Activated naive CD8-positive, alpha-beta T cell treated with anti-CD3 and anti-CD28 coated beads for 36 hours (primary cell): ENCODE results near the gene WDR45B. TPM values are rescaled to one million over a fixed set of nuclear protein-coding genes. Genes with fewer than 3 reads are reported as not detected.
"Not testable (repeated sequence)": the region's sequence is repeated elsewhere in the genome, so short reads cannot be mapped to it uniquely, and the experiment has no call there.

ENCODE experiments used
- DNase-seq: peaks from one replicate; pipeline ENCODE4 v3.0.0; 2021
- H3K27ac Mint-ChIP-seq: one replicate; pipeline ENCODE4 v1.8.0; 2022; ENCODE audit warnings: mild to moderate bottlenecking, moderate library complexity, mixed read lengths
- H3K27me3 Mint-ChIP-seq: one replicate; pipeline ENCODE4 v1.8.0; 2022; ENCODE audit warnings: mild to moderate bottlenecking, mixed read lengths
- H3K36me3 Mint-ChIP-seq: one replicate; pipeline ENCODE4 v1.8.0; 2021; ENCODE audit warnings: mild to moderate bottlenecking, mixed read lengths
- H3K4me1 Mint-ChIP-seq: one replicate; pipeline ENCODE4 v1.8.0; 2021; ENCODE audit warnings: mixed read lengths
- H3K4me3 Mint-ChIP-seq: one replicate; pipeline ENCODE4 v1.8.0; 2022; ENCODE audit warnings: mild to moderate bottlenecking, moderate library complexity, mixed read lengths
- H3K9me3 Mint-ChIP-seq: one replicate; pipeline ENCODE4 v1.8.0; 2022; ENCODE audit warnings: mixed read lengths
- total RNA-seq, 2 experiments: library from RNA; stranded (reverse); gene quantifications; one replicate each; pipeline ENCODE4 v1.2.3, GENCODE V29; 2021

The WDR45B gene
- total RNA-seq, 2 experiments from 2014 or later = 60.3 to 61.1 TPM

DNA sequence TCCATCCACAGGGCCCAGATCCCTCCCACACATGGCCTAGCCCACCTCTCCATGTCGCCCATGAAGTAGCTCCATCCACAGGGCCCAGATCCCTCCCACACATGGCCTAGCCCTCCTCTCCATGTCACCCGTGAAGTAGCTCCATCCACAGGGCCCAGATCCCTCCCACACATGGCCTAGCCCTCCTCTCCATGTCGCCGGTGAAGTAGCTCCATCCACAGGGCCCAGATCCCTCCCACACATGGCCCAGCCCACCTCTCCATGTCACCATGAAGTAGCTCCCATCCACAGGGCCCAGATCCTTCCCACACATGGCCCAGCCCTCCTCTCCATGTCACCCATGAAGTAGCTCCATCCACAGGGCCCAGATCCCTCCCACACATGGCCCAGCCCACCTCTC, 68.3 kb downstream of the WDR45B start:
- H3K36me3 Mint-ChIP-seq = peaks cover 23% of the 10 kb centered on the region
- H3K27ac Mint-ChIP-seq, H3K27me3 Mint-ChIP-seq, H3K9me3 Mint-ChIP-seq, H3K4me1 Mint-ChIP-seq, DNase-seq, H3K4me3 Mint-ChIP-seq: not testable (repeated sequence)

DNA sequence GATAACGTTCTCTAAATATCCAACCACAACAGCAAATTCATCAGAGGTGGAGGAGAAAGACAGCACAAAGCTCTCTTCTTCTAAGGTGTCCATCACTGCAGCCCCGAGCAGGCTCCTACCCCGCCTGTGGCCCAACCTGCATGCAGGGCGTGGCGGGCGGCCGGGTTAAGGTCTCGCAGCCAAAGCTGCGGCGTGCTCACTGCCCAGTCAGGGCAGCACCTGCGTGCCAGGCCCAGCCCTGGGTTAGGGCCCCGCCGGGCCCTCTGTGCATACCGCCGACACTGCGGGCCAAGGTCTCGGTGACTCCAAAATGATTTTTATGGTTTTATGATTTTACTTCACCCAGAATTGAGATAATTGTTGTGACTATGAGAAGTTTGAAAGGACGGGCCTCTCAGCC, 70.9 kb downstream of the WDR45B start:
- Mint-ChIP-seq H3K4me3 (no peak overlapping the region), H3K27ac (no peak overlapping the region), H3K27me3 (no peaks in the 10 kb centered on the region), H3K4me1 (no peaks in the 10 kb centered on the region), H3K36me3 (peaks cover 12% of the 10 kb centered on the region), H3K9me3 (no peaks in the 10 kb centered on the region)
- DNase-seq = no peak

DNA sequence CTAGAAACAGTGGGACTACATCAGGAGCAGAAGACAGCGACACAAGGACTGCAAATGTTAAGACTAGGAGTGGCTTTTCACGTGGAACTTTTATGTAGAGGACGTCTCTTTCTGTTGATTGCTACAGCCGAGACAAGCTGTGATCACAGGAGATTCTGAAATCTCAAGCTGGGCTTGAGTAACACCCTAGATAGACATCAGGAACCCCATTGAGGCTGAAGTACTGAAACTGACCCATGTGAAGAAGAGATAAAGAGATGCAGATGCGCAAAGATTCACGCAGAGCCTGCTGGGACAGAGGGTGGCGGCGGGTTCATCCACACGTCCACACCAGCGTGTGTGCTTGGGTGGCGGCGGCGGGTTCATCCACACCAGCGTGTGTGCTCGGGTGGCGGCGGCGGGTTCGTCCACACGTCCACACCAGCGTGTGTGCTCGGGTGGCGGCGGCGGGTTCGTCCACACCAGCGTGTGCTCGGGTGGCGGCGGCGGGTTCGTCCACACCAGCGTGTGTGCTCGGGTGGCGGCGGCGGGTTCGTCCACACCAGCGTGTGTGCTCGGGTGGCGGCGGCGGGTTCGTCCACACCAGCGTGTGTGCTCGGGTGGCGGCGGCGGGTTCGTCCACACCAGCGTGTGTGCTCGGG, 72.5 kb downstream of the WDR45B start:
- not testable (repeated sequence) for H3K27me3 Mint-ChIP-seq, H3K27ac Mint-ChIP-seq, H3K4me3 Mint-ChIP-seq, H3K9me3 Mint-ChIP-seq, DNase-seq, H3K4me1 Mint-ChIP-seq
- peaks cover 14% of the 10 kb centered on the region for H3K36me3 Mint-ChIP-seq

DNA sequence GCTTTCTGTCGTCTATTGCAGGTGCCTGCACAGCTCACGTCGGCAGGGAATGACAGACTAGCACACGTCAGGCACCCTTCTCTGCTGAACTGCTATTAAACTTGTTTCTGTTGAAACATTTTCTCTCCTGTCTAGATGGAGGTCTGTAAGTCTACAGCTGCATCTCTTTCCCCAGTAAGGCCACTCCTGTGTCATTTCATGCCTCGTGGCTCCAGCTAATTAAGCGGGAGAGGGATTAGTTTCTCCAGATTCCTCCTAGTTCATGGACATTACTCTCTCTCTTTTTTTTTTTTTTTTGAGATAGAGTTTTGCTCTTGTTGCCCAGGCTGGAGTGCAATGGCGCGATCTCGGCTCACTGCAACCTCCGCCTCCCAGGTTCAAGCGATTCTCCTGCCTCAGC, 74.2 kb downstream of the WDR45B start:
- Mint-ChIP-seq H3K36me3 (peaks cover 14% of the 10 kb centered on the region), H3K27ac (no peak overlapping the region), H3K27me3 (no peaks in the 10 kb centered on the region), H3K9me3 (no peaks in the 10 kb centered on the region), H3K4me3 (no peak overlapping the region), H3K4me1 (no peaks in the 10 kb centered on the region)
- DNase-seq = no peak

DNA sequence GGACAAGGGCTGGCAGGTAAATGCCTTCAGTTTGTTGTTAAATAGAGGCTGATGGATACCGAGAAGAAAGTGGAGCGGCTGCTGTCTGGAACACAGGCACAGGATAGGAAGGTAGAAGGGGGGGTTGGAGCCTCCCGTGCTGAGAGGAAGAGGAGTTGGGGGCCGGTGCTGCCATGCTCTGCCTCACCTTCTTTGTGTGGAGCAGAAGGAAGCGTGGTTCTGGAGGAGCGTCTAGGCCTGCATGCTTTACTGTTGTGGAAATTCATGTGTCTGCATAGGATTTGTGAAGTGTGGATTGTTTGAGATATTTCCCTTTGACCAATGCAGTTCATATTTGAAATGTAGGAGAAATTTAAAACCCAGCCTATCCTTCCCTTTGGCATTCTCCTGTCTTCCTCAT, 76.4 kb downstream of the WDR45B start:
- Mint-ChIP-seq H3K4me1 (no peaks in the 10 kb centered on the region), H3K27me3 (no peaks in the 10 kb centered on the region), H3K4me3 (no peak overlapping the region), H3K9me3 (no peaks in the 10 kb centered on the region), H3K36me3 (peaks cover 9% of the 10 kb centered on the region), H3K27ac (no peak overlapping the region)
- DNase-seq = no peak

DNA sequence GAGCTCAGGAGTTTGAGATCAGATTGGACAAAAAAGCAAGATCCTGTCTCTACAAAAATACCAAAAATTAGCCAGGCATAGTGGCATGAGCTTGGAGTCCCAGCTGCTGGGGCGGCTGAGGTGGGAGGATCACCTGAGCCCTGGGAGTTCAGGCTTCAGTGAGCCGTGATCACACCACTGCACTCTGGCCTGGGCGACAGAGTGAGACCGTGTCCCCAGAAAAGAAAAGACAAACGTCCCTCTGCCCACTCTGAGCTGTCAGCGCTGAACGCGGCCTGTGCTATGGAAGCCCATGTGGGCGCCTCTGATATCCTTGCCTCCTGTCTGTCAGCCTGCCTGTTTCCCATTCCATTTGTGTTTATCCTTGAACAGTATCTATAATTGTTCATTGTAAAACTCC, 78.0 kb downstream of the WDR45B start:
- no peak for DNase-seq
- H3K27me3 Mint-ChIP-seq = no peaks in the 10 kb centered on the region
- peaks cover 7% of the 10 kb centered on the region for H3K36me3 Mint-ChIP-seq
- no peaks in the 10 kb centered on the region for H3K4me1 Mint-ChIP-seq
- no peaks in the 10 kb centered on the region for H3K9me3 Mint-ChIP-seq
- no peak overlapping the region for H3K4me3 Mint-ChIP-seq
- no peak overlapping the region for H3K27ac Mint-ChIP-seq

DNA sequence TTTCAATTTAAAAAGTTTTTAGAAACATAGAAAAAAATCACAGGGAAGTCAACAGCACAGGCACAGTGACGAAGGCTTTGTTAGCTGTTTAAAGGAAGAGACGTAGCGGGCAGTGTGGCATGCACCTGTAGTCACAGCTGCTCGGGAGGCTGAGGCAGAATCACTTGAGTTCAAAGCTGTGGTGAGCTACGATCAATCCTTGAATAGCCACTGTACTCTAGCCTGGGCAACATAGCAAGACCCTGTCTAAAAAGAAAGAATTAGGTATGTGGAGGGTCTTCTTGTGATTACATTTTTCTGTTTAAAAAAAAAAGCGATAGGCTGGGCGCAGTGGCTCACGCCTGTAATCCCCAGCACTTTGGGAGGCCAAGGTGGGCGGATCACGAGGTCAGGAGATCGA, 78.6 kb downstream of the WDR45B start:
- H3K9me3 Mint-ChIP-seq = no peaks in the 10 kb centered on the region
- no peak overlapping the region for H3K27ac Mint-ChIP-seq
- DNase-seq = no peak
- no peak overlapping the region for H3K4me3 Mint-ChIP-seq
- peaks cover 12% of the 10 kb centered on the region for H3K36me3 Mint-ChIP-seq
- no peaks in the 10 kb centered on the region for H3K4me1 Mint-ChIP-seq
- no peaks in the 10 kb centered on the region for H3K27me3 Mint-ChIP-seq

DNA sequence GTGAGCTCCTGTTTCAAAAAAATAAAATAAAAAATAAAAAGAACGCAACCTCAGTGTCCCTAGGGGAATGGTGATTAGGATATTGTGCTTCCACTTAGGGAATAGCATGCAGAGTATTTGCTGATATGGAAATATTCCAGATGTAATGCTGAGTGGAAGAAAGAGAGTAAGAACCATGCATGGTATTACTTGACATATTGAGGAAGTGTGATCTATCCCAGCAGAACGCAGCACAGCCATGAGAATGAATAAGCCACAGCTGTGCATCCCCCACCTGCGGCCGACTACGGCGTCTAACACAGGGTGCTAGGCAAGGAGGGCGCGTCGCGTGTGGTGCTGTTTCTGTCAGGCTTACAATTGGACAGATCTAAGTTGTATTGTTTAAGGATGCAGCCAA, 79.2 kb downstream of the WDR45B start:
- no peaks in the 10 kb centered on the region for H3K9me3 Mint-ChIP-seq
- no peaks in the 10 kb centered on the region for H3K4me1 Mint-ChIP-seq
- peaks cover 12% of the 10 kb centered on the region for H3K36me3 Mint-ChIP-seq
- no peak overlapping the region for H3K4me3 Mint-ChIP-seq
- no peaks in the 10 kb centered on the region for H3K27me3 Mint-ChIP-seq
- H3K27ac Mint-ChIP-seq = no peak overlapping the region
- DNase-seq = no peak

DNA sequence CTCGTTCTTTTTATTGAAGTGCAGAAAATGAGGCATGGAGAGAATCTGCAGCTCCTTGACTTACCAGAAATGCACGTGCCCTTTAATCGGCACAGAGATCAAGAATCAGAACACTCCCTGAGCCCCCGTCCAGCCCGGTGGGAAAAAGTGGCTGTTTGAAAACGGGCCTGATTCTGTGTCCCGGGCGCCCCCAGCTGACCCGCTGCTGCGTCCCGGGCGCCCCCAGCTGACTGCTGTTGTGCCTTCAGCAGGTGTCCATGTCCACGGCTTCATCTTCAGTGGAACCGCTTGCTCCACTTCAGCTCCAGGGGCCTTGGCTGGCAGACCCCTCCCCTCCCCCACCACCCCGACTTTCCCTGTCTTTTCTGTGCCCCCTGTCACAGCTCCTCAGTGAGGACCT, 81.0 kb downstream of the WDR45B start:
- Mint-ChIP-seq H3K27me3 (no peaks in the 10 kb centered on the region), H3K4me3 (no peak overlapping the region), H3K4me1 (no peaks in the 10 kb centered on the region), H3K27ac (no peak overlapping the region), H3K9me3 (no peaks in the 10 kb centered on the region), H3K36me3 (peaks cover 7% of the 10 kb centered on the region)
- no peak for DNase-seq

DNA sequence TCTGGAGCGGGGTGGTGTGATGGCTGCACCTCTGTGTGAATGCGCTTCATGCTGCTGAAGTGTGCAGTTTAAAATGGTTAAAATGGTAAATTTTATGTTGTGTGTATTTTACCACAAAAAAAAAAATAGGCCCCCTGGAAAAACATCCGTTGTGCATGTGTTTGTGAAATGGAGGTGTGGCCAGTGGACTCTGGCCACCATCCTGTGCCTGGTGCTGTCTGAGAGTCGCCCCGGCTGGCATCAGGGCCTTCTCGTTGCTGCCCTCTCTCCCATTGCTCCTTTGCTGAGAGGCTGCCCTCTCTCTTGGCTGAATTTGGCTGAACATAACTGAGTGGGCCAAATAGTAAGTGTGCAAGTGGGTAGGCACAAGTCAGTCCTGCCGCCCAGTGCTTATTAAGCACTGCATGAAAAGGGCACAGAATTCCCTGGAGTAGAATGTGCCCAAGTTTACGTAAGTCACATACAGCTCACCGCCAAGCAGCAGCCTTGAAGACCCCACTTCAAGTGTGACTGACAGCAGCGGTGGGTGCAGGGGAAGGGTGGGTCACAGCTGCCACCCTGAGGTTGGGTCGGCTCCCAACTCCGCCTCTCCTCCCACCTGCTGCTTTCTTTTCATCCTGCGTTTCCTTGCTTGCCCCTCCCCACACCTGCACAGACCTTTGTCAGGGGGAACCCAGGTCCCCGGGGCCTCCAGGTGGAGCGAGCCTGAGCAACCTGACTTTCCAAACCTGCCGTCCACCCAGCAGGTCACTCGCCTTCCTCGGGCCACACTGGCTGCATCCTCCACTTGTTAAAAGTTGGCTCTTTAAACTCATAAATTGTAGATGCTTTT, 81.9 kb downstream of the WDR45B start:
- Mint-ChIP-seq H3K4me1 (peaks cover 1% of the 10 kb centered on the region), H3K27me3 (no peaks in the 10 kb centered on the region), H3K9me3 (no peaks in the 10 kb centered on the region), H3K36me3 (peaks cover 5% of the 10 kb centered on the region), H3K27ac (no peak overlapping the region), H3K4me3 (no peak overlapping the region)
- no peak for DNase-seq

DNA sequence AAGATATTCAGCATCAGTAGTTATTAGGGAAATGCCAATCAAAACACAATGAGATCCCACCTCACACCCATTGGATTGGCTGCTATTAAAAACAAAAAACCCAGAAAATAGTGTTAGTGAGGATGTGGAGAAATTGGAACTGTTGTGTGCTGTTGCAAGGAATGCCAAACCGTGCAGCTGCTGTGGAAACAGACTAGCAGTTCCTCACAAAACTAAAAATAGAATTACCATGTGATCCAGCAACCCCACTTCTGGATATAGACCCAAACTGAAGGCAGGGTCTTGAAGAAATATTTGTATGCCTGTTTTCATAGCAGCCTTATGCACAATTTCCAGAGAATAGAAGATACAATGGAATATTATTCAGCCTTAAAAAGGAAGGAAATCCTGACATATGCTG, 82.7 kb downstream of the WDR45B start:
- no peak for DNase-seq
- Mint-ChIP-seq H3K4me1 (peaks cover 6% of the 10 kb centered on the region), H3K27me3 (no peaks in the 10 kb centered on the region)

More for the DNA sequence above, 82.7 kb downstream of the WDR45B start:
- no peak overlapping the region for H3K4me3 Mint-ChIP-seq
- H3K36me3 Mint-ChIP-seq = peaks cover 5% of the 10 kb centered on the region
- no peak overlapping the region for H3K27ac Mint-ChIP-seq
- H3K9me3 Mint-ChIP-seq = no peaks in the 10 kb centered on the region

Other genes with a start within 250 kb of the WDR45B start
- 10 to 100 TPM; 17.3 to 20.3 TPM for gene HEXD, start 230.1 kb downstream of the WDR45B start, total RNA-seq
- 10 to 100 TPM; 18.4 to 21.5 TPM for gene OGFOD3, start 229.9 kb downstream of the WDR45B start, total RNA-seq
- 100 to 1,000 TPM; 156 to 163 TPM for gene CYBC1, start 197.7 kb downstream of the WDR45B start, total RNA-seq
- 10 to 100 TPM; 49.9 to 51.3 TPM for gene NARF, start 189.7 kb downstream of the WDR45B start, total RNA-seq
- 10 to 100 TPM; 59.4 to 67.2 TPM for gene FOXK2, start 128.7 kb downstream of the WDR45B start, total RNA-seq
- gene RAB40B, start 50.3 kb upstream of the WDR45B start, total RNA-seq = 1 to 10 TPM; 2.1 to 3.1 TPM
- gene FN3KRP, start 68.3 kb upstream of the WDR45B start, total RNA-seq = 10 to 100 TPM; 33.6 to 34.1 TPM
- 1 to 10 TPM; 2.4 to 2.5 TPM for gene FN3K, start 87.2 kb upstream of the WDR45B start, total RNA-seq
- gene TBCD, start 103.6 kb upstream of the WDR45B start, total RNA-seq = 10 to 100 TPM; 74.5 to 76.9 TPM
- gene ZNF750, start 191.6 kb upstream of the WDR45B start, total RNA-seq = not detected